Heart left ventricle (tissue), 16 donors: Measurements from ENCODE around the gene TGM1. TPM values are rescaled to one million over a fixed set of nuclear protein-coding genes. Genes with fewer than 3 reads are reported as not detected.

Experiments
- ATAC-seq, 4 donors: fragments of 200-7000 bp; cut with Tn5 transposase; one replicate each; pipeline ENCODE4 v1.9.1; 2020 to 2022; ENCODE audit warnings: moderate library complexity in 4 of 4, mild to moderate bottlenecking in 3 of 4, moderate number of reproducible peaks in 1 of 4
- DNase-seq, 5 donors: peaks; one replicate each; pipeline ENCODE4 v3.0.0-alpha.2; 2020
- H3K27ac ChIP-seq, 12 donors: fragments of 200-600 bp; sonication (generic) in 4 of 12; one replicate each; pipeline versions ENCODE4 v1.5.0 to v1.8.0; 2016 to 2022; ENCODE audit warnings: mild to moderate bottlenecking in 2 of 12
- H3K27me3 ChIP-seq, 9 donors: fragments of 200-600 bp; sonication (generic) in 2 of 9; one replicate each; pipeline versions ENCODE4 v1.5.1 to v1.8.0; 2016 to 2022; ENCODE audit warnings: mild to moderate bottlenecking in 3 of 9
- H3K36me3 ChIP-seq, 9 donors: fragments of 200-600 bp; sonication (generic) in 2 of 9; one replicate each; pipeline versions ENCODE4 v1.5.0 to v1.8.0; 2018 to 2022; ENCODE audit warnings: mild to moderate bottlenecking in 2 of 9
- H3K4me1 ChIP-seq, 12 donors: fragments of 200-600 bp; sonication (generic) in 4 of 12; one replicate each; pipeline versions ENCODE4 v1.5.0 to v1.8.0; 2016 to 2022; ENCODE audit warnings: mild to moderate bottlenecking in 3 of 12
- H3K4me3 ChIP-seq, 12 donors: fragments of 200-600 bp; sonication (generic) in 4 of 12; one replicate each; pipeline versions ENCODE4 v1.5.0 to v1.8.0; 2017 to 2022; ENCODE audit warnings: mild to moderate bottlenecking in 9 of 12, moderate library complexity in 4 of 12
- H3K9me3 ChIP-seq, 12 donors: fragments of 200-600 bp; sonication (generic) in 4 of 12; one replicate each; pipeline versions ENCODE4 v1.5.0 to v1.8.0; 2016 to 2022; ENCODE audit warnings: mild to moderate bottlenecking in 1 of 12
- POLR2A ChIP-seq, 2 donors: fragments of 450-650 bp; IDR thresholded peaks; one replicate each; pipeline ENCODE4 v1.6.1; 2017; ENCODE audit warnings: antibody characterized with exemption in 2 of 2, mild to moderate bottlenecking in 2 of 2, moderate library complexity in 2 of 2
- WGBS, 4 donors: extraction: QIAGEN DNeasy Blood & Tissue Kit in 2 of 4; methylation state at CpG; one replicate each; pipeline versions ENCODE4 v1.1.5 to v1.1.7; 2013 to 2018; 5-methylcytosine and 5-hydroxymethylcytosine counted together
- intact Hi-C, 10 donors: fragments of 100-400 bp; cut with DNase I; formaldehyde crosslinking; loops; one replicate each; pipeline versions ENCODE4 v1.11.1 to v1.14.2; 2022
- polyA plus RNA-seq, 2 donors: library from polyadenylated mRNA; stranded (reverse); fragments of 200-250 nt; gene quantifications; one replicate each; pipeline ENCODE4 v1.2.3, GENCODE V29; 2013
- total RNA-seq, 9 donors: library from RNA; depleted of rRNA in 2 of 9; stranded (reverse); fragments of >200 nt in 2 of 9; fragmentation: NEBNext Ultra II Directional in 3 of 9; extraction: Animal tissue kit (Norgen Biotek cat#: 25700) in 3 of 9; gene quantifications; one replicate each; pipeline versions ENCODE4 v1.1.0 to v1.2.4, GENCODE V29; 2016 to 2023
- TF ChIP-seq, protein P1 (sequence below), 12 donors: fragments of 200-600 bp; sonication (generic) in 4 of 12; IDR thresholded peaks; one replicate each; pipeline versions ENCODE4 v1.5.0 to v1.8.0; 2018 to 2022; ENCODE audit warnings: antibody characterized with exemption in 12 of 12, mild to moderate bottlenecking in 5 of 12
- donor health status: ischemic (EF 13 %, LVEDD 7.1; RV severe dilation, severe dysfunction).
- donor health status: healthy with polysubstance abuse.
- donor health status: DM: no; HTN: yes; CAD: no.
- donor health status: DM: no; HTN: no; CAD: no.
- donor health status: ischemic (EF 25% LVEDD 6.9; RV normal size, moderate dysfunction).
- donor health status: ischemic (EF 25% LVEDD 5.7; RV mildly dilated, moderate dysfunction).
- donor health status: healthy.
- donor health status: DM: yes; HTN: yes; CAD: no.
- donor health status: ischemic (EF 35%, LVEDD 5.7; RV mildly dilated, moderate dysfunction).
- donor health status: nonischemic (EF 11% LVEDD 7.7; RV severe dilation, severe dysfunction).
- donor health status: DM: yes; HTN: yes; CAD: no.
- donor health status: PGD.
- donor health status: ischemic (EF 29% LVEDD 5.4; RV normal size, mild dysfunction).
- donor health status: nonischemic (EF 23%, LVEDD 6.1; RV moderate dilation, normal function).

TGM1 gene
- total and polyA plus RNA-seq, 11 donors, result 0.52 to 38.9 (median 0.98) TPM; not detected in 3

DNA sequence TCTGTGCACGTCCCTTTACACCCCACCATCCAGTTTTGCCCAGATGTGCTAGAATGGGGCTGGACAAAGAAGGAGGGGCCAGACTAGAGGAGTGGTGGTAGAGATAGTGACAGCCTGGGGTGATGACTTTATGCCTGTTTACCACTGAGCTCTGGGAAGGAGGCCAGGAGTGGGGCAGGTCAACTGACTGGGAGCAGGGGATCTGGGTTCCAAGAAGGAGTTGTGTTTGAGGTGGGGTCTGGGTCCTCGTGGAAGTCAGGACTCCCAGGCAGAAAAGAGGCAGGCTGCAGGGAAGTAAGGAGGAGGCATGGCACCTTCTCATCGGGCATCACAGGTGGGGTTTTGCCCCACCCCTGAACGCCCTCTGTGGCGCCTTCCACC is 47.3 kb upstream of the TGM1 start:
- Histone ChIP-seq H3K4me3 (peak overlapping the region; percentile 25 to 81 (median 63)), H3K4me1 (peaks cover 9 to 77% (median 45%) of the 10 kb centered on the region in 12 donors), H3K27me3 (no peaks in the 10 kb centered on the region), H3K9me3 (no peaks in the 10 kb centered on the region), H3K36me3 (peaks cover 0 to 27% (median 21%) of the 10 kb centered on the region in 9 donors), H3K27ac (peak overlapping the region; percentile 74 to 92 (median 88))
- ATAC-seq (no peak), DNase-seq (no peak)
- WGBS, 4 donors, result 30 to 35% (median 32%) methylated on average over 4 to 5 of the region's 5 CpGs
- TF ChIP-seq, protein P1, sequence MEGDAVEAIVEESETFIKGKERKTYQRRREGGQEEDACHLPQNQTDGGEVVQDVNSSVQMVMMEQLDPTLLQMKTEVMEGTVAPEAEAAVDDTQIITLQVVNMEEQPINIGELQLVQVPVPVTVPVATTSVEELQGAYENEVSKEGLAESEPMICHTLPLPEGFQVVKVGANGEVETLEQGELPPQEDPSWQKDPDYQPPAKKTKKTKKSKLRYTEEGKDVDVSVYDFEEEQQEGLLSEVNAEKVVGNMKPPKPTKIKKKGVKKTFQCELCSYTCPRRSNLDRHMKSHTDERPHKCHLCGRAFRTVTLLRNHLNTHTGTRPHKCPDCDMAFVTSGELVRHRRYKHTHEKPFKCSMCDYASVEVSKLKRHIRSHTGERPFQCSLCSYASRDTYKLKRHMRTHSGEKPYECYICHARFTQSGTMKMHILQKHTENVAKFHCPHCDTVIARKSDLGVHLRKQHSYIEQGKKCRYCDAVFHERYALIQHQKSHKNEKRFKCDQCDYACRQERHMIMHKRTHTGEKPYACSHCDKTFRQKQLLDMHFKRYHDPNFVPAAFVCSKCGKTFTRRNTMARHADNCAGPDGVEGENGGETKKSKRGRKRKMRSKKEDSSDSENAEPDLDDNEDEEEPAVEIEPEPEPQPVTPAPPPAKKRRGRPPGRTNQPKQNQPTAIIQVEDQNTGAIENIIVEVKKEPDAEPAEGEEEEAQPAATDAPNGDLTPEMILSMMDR (IDR thresholded peaks at IDR 0.05), result no peak
- TF ChIP-seq POLR2A (IDR thresholded peaks at IDR 0.05), result no peak
- intact Hi-C loops, result loop anchor here in 1 of 10 donors (5.0 kb wide), 1 partner anchor 127 kb away; no protein-coding TSS in a partner anchor

DNA sequence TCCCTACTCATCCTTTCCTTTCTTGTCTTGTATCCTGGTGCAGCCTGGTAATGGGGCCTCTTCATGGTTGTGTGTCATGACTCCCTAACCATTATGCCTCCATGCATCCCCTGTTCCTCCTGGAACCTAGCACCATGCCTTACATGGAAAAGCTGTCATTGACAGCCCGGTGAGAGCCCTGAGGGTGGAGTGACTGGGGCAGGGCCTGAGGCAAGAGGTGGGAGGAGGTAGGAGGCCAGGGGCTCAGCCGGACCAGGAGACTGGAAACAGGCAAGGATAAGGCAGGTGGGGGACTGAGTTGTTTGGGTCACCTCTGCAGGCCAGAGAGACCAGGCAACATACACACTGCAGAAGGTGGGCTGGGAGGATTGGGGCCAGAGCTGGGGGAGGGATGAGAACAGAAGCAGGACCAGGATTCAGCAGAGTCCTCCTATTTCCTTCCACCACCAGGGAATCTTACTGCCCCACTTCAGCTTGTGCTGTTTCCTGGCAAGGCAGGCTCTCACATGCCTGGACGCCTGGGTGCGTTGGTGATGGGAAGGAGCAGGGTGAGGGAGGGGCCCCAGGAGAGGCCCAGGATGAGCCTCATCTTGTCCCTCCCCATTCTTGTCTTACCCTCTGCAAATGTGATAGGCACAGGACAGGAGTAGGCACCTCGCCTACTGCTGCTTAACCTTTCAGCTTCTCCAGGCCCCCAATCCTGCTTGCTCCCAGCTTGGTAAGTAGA is 46.7 kb upstream of the TGM1 start, which contains the start of gene LTB4R2:
Gene LTB4R2, plus strand, starts transcription at position 603 of the 727 bp plus-strand sequence. CDS start 525 bp downstream, outside the sequence.
- intact Hi-C loops, result loop anchor here in 1 of 10 donors (5.0 kb wide), 1 partner anchor 128 kb away; no protein-coding TSS in a partner anchor
- H3K4me1 ChIP-seq, result peaks cover 9 to 71% (median 44%) of the 10 kb centered on the region in 12 donors
- H3K9me3 ChIP-seq, result no peaks in the 10 kb centered on the region
- H3K36me3 ChIP-seq, result peaks cover 0 to 32% (median 27%) of the 10 kb centered on the region in 9 donors
- ATAC-seq (no peak), DNase-seq (no peak)
- peak within 1 kb of the TSS; percentile 25 to 81 (median 63) for H3K4me3 ChIP-seq
- TF ChIP-seq, protein P1 (IDR thresholded peaks at IDR 0.05), result no peak
- no peak for TF ChIP-seq POLR2A (IDR thresholded peaks at IDR 0.05)
- H3K27ac ChIP-seq, result peak within 1 kb of the TSS; percentile 74 to 92 (median 88)
- WGBS, 4 donors, result 68 to 79% (median 73%) methylated on average over 5 of the region's 5 CpGs
- H3K27me3 ChIP-seq, result no peaks in the 10 kb centered on the region

DNA sequence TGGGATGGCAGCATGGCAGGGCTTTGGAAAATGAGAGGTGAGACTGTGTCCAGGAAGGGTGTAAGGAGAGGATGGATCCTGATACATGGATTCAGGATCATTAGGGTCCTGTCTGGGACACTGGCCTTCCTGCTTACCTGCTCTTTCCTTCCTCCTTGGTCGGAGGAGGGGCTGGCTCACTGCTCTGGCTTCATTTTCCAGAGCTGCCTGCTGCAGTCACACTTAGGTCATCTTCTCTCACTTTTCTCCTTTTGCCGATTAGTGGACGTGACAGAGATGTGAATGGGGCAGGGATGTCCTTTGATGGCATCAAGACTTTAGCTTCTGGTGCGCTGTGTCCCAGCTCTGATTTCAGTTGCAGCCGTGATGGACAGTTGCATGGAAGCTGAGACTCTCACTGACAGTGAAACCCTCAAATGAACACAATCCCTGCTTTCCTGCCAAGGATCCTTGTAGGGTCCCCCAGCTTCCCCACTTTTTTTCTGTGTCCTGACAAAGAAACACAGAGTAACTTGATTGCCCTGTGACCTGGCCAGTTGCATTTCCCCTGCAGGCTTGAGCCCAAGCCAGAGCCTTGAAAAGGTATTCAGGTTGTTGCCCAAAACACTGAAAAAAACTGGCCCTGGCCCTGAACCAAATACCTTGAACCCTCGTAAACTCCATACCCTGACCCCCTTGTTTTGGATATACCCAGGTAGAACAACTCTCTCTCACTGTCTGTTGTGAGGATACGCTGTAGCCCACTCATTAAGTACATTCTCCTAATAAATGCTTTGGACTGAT is 45.6 kb upstream of the TGM1 start:
- TF ChIP-seq, protein P1 (IDR thresholded peaks at IDR 0.05), result peak in 4 of 12 donors; percentile 1 to 40 (median 23)
- TF ChIP-seq POLR2A (IDR thresholded peaks at IDR 0.05), result no peak
- no peak for ATAC-seq
- H3K27ac ChIP-seq, result no peak overlapping the region
- 82 to 87% (median 85%) methylated on average over 7 of the region's 7 CpGs for WGBS, 4 donors
- peaks cover 0 to 44% (median 38%) of the 10 kb centered on the region in 9 donors for H3K36me3 ChIP-seq
- H3K27me3 ChIP-seq, result no peaks in the 10 kb centered on the region
- peaks cover 9 to 59% (median 37%) of the 10 kb centered on the region in 12 donors for H3K4me1 ChIP-seq
- intact Hi-C loops, result no loop called here
- no peak overlapping the region for H3K4me3 ChIP-seq
- no peaks in the 10 kb centered on the region for H3K9me3 ChIP-seq
- DNase-seq, result peak in 1 of 5 donors; percentile 18
